ENCODE data around the gene KICS2.

The KICS2 gene

DNA sequence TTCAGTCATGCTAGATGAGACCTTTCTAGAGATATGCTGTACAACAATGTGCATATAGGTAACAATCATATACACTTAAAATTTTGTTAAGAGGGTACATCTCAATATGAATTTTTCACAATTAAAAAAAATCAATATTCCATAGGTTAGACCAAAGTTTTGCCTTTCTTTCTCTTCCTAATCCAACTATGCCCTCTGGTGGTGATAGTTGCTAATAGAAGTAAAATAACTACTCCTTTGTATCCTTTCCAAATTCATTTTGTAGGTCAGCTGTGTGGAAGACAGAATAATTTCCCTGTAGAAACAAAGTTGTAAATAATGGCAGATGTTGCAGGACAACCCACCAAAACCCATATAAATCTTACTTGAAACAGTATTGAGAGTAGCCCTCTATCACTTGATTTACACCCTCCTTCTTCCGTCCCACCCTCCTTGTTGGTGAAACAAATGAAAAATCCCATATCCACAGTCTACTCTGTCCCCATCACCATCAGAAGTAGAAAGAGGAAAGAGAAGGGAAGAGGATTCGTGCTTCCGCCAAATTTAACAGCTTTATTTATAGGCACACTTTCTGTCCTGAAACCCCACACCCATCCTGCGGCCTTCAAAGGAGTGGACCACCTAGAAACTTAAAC lies 34.2 kb upstream of the KICS2 start:
- TF ChIP-seq, protein P1, sequence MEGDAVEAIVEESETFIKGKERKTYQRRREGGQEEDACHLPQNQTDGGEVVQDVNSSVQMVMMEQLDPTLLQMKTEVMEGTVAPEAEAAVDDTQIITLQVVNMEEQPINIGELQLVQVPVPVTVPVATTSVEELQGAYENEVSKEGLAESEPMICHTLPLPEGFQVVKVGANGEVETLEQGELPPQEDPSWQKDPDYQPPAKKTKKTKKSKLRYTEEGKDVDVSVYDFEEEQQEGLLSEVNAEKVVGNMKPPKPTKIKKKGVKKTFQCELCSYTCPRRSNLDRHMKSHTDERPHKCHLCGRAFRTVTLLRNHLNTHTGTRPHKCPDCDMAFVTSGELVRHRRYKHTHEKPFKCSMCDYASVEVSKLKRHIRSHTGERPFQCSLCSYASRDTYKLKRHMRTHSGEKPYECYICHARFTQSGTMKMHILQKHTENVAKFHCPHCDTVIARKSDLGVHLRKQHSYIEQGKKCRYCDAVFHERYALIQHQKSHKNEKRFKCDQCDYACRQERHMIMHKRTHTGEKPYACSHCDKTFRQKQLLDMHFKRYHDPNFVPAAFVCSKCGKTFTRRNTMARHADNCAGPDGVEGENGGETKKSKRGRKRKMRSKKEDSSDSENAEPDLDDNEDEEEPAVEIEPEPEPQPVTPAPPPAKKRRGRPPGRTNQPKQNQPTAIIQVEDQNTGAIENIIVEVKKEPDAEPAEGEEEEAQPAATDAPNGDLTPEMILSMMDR (IDR thresholded peaks at IDR 0.05; ENCODE audit: low read depth, low read length, missing control alignments), result peak; percentile 47
- H3K4me3 ChIP-seq (replicated peaks; ENCODE audit: low read depth, low read length), result no peak overlapping the region
- DNase-seq (ENCODE audit: extremely low read depth, low read depth), result peak; percentile 33

DNA sequence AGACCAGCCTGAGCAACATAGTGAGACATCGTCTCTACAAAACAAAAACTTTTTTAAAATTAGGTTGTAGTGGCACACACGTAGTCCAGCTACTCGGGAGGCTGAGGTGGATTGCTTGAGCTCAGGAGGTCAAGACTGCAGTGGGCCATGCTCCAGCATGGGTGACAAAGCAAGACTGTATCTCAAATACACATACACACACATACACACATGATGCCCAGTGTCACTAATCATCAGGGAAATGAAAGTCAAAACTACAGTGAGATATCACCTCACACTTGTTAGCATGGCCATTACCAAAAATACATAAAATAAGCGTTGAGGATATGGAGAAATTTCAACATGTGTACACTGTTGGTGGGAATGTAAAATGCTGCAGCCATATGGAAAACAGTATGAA lies 33.2 kb upstream of the KICS2 start:
- TF ChIP-seq, protein P1 (IDR thresholded peaks at IDR 0.05; ENCODE audit: low read depth, low read length, missing control alignments), result no peak
- H3K4me3 ChIP-seq (replicated peaks; ENCODE audit: low read depth, low read length), result no peak overlapping the region
- no peak for DNase-seq (ENCODE audit: extremely low read depth, low read depth)

DNA sequence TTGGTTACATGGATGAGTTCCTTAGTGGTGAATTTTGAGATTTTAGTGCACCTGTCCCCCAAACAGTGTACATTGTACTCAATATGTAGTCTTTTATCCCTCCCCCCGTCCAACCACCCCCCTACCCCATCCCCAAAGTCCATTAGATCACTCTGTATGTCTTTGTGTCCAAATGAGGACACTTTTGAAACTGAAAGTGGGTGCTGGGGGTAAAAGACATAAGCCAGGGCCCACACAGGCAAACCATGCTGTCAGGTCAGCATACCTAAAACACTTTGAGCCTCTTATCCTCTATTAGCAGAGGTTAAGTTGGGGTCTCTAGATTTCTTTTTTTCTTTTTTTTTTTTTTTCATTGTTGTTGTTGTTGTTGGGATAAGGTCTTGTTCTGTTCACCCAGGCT lies 31.3 kb upstream of the KICS2 start:
- H3K4me3 ChIP-seq (replicated peaks; ENCODE audit: low read depth, low read length), result no peak overlapping the region
- DNase-seq (ENCODE audit: extremely low read depth, low read depth), result no peak
- TF ChIP-seq, protein P1 (IDR thresholded peaks at IDR 0.05; ENCODE audit: low read depth, low read length, missing control alignments), result no peak

DNA sequence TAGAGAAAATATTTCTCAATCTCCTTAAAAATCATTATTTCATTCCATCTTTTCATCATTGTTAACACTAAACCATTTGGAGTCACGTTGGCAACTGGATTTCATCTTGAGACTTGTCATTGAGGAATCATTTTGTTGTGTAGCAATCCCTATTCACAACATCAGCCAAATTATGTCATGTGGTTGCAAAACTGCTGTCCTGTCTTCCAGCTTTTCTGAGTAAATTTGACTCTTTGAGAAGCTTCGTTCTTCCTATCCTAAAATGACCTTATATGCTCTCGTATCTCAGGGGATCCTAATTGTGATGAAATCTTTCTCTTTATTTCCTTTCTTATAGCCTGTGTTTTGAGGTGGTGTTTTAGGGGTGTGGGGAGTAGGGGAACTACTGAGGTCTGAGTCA lies 30.6 kb upstream of the KICS2 start:
- no peak overlapping the region for H3K4me3 ChIP-seq (replicated peaks; ENCODE audit: low read depth, low read length)
- TF ChIP-seq, protein P1 (IDR thresholded peaks at IDR 0.05; ENCODE audit: low read depth, low read length, missing control alignments), result no peak
- no peak for DNase-seq (ENCODE audit: extremely low read depth, low read depth)

DNA sequence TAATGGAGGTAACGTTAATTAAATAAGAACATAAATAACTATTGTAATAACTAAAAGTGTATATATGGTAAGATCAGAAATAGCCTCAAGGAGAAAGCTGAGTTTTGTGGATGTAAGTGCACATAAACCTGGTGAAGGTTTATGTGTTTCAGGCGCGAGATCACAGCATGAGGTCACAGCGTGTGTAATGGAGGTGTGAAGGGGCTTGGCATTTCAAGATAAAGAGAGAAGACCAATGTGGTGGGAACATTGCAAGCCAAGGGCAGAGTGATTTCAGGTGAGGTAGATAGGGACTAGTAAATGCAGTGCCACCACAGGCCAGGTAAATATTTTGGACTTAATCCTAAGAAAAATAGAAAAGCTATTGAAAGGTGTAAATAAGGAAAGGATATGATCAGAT lies 21.7 kb upstream of the KICS2 start:
- DNase-seq (ENCODE audit: extremely low read depth, low read depth), result no peak
- TF ChIP-seq, protein P1 (IDR thresholded peaks at IDR 0.05; ENCODE audit: low read depth, low read length, missing control alignments), result no peak
- H3K4me3 ChIP-seq (replicated peaks; ENCODE audit: low read depth, low read length), result no peak overlapping the region

DNA sequence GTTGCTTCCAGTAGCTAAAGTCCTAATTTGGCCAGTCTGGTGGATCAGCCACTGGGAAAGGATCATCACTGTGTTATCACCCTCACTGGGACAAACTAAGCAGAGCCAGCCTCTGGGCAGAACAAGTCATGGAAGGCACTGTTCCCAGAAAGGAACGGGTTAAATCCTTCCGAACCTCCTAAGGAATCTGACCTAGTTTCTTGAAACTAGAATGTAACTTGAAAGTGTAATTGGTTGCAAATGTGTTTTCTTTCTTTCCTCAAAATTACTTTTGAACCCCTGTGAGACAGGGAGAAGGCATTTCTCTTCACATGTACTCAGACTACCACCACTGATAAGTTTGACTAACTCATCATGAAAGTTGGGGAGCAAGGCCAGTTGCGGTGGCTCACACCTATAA lies 18.7 kb upstream of the KICS2 start:
- TF ChIP-seq, protein P1 (IDR thresholded peaks at IDR 0.05; ENCODE audit: low read depth, low read length, missing control alignments), result no peak
- no peak overlapping the region for H3K4me3 ChIP-seq (replicated peaks; ENCODE audit: low read depth, low read length)
- no peak for DNase-seq (ENCODE audit: extremely low read depth, low read depth)

DNA sequence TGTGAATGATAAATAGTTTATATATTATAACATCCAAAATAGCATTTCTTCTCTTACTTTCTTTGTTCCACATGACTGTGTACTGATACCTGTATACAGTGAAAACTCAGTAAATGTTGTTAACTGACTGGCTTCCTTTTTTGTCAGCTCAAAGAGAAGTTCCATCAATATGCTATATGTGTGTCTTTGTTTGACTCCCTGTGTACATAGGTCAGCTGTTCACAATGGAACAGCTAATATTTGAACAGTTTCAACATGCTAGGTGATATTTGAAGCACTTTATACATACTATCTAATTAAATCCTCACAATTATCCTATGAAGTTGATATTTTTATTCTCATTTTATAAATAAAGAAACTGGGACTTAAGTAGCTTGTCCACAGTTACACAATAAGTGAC lies 15.3 kb upstream of the KICS2 start:
- TF ChIP-seq, protein P1 (IDR thresholded peaks at IDR 0.05; ENCODE audit: low read depth, low read length, missing control alignments), result no peak
- H3K4me3 ChIP-seq (replicated peaks; ENCODE audit: low read depth, low read length), result no peak overlapping the region
- no peak for DNase-seq (ENCODE audit: extremely low read depth, low read depth)

Data from HFF-Myc (cell line).